ENCODE measurements around the gene NDUFB8.

DNA sequence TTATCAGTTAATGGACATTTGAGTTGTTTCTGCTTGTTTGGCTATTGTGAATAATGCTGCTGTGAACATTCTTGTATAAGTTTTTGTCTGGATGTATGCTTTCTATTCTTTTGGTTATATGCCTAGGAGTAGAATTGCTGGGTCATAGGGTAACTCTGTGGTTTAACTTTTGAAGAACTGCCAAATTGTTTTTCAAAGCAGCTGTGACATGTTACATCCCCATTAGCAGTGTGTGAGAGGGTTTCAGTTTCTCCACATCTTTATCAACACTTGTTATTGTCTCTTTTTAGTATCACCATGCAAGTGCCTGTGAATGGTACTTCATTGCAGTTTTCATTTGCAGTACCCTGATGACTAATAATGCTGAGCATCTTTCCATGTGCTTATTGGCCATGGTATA is 2.1 kb upstream of the NDUFB8 start:
- TF ChIP-seq EZH2phosphoT487 (IDR thresholded peaks at IDR 0.05; ENCODE audit: insufficient read depth, low read depth) (no peak), EZH2 (IDR thresholded peaks at IDR 0.05; ENCODE audit: insufficient read depth, poor library complexity, severe bottlenecking) (no peak)
